Astrocyte (in vitro differentiated cells and primary cell): ENCODE measurements around the gene GMCL2. TPM values are rescaled to one million over a fixed set of nuclear protein-coding genes. Genes with fewer than 3 reads are reported as not detected.
A peak's percentile ranks its signal among the peaks of the same experiment; 100 is the strongest.

Experiments
- DNase-seq: peaks from one replicate; pipeline ENCODE4 v3.0.0-alpha.2; 2010; ENCODE audit warnings: low read depth
- FAIRE-seq: peaks from 2 replicates; lab custom pipeline; 2011; peaks lifted over from hg19 to GRCh38; lab: Jason Lieb, UNC
- H2AFZ ChIP-seq: 2 replicates; pipeline ENCODE4 v1.6.0; 2012; ENCODE audit warnings: low read depth, low read length, inconsistent platforms
- H3K27ac ChIP-seq: 2 replicates; pipeline ENCODE4 v1.5.1; 2011; ENCODE audit warnings: low read depth, low read length, inconsistent platforms
- H3K27me3 ChIP-seq: 2 replicates; pipeline ENCODE4 v1.6.0; 2011; ENCODE audit warnings: low read length, inconsistent platforms; ENCODE audit not compliant: insufficient read depth
- H3K36me3 ChIP-seq: 2 replicates; pipeline ENCODE4 v1.5.1; 2011; ENCODE audit warnings: low read length, inconsistent platforms; ENCODE audit not compliant: insufficient read depth
- H3K4me1 ChIP-seq: 2 replicates; pipeline ENCODE4 v1.5.1; 2011; ENCODE audit warnings: low read length, inconsistent platforms; ENCODE audit not compliant: insufficient read depth
- H3K4me2 ChIP-seq: 2 replicates; pipeline ENCODE4 v1.6.0; 2012; ENCODE audit warnings: low read length, inconsistent platforms
- H3K4me3 ChIP-seq: 2 replicates; pipeline ENCODE4 v1.5.1; 2011; ENCODE audit warnings: low read depth, mild to moderate bottlenecking, low read length, inconsistent platforms; ENCODE audit not compliant: insufficient read depth
- H3K79me2 ChIP-seq: 2 replicates; pipeline ENCODE4 v1.6.0; 2012; ENCODE audit warnings: mild to moderate bottlenecking, low read length, inconsistent platforms; ENCODE audit not compliant: insufficient read depth
- H3K9ac ChIP-seq: 2 replicates; pipeline ENCODE4 v1.6.0; 2012; ENCODE audit warnings: mild to moderate bottlenecking, low read length, inconsistent platforms
- H3K9me3 ChIP-seq: 2 replicates; pipeline ENCODE4 v1.5.1; 2012; ENCODE audit warnings: low read depth, mild to moderate bottlenecking, low read length, inconsistent platforms; ENCODE audit not compliant: insufficient read depth
- H4K20me1 ChIP-seq: 2 replicates; pipeline ENCODE4 v1.6.0; 2012; ENCODE audit warnings: low read length, inconsistent platforms; ENCODE audit not compliant: insufficient read depth
- H3K27ac Mint-ChIP-seq: one replicate; pipeline ENCODE4 v1.8.0; 2021; ENCODE audit warnings: mild to moderate bottlenecking, mixed read lengths; ENCODE audit not compliant: unreplicated experiment
- H3K27me3 Mint-ChIP-seq: one replicate; pipeline ENCODE4 v1.8.0; 2021; ENCODE audit warnings: low read depth, mixed read lengths; ENCODE audit not compliant: unreplicated experiment
- H3K36me3 Mint-ChIP-seq: one replicate; pipeline ENCODE4 v1.8.0; 2021; ENCODE audit warnings: low read depth, mixed read lengths; ENCODE audit not compliant: unreplicated experiment
- H3K4me1 Mint-ChIP-seq: one replicate; pipeline ENCODE4 v1.8.0; 2021; ENCODE audit warnings: low read depth, mixed read lengths; ENCODE audit not compliant: unreplicated experiment
- H3K4me3 Mint-ChIP-seq: one replicate; pipeline ENCODE4 v1.8.0; 2021; ENCODE audit warnings: mild to moderate bottlenecking, moderate library complexity, mixed read lengths; ENCODE audit not compliant: unreplicated experiment
- H3K9me3 Mint-ChIP-seq: one replicate; pipeline ENCODE4 v1.8.0; 2021; ENCODE audit warnings: mild to moderate bottlenecking, mixed read lengths; ENCODE audit not compliant: unreplicated experiment
- CTCF ChIP-seq: IDR thresholded peaks from 2 replicates; pipeline ENCODE4 v1.5.1; 2011; ENCODE audit warnings: low read depth, mild to moderate bottlenecking, inconsistent platforms, low read length, moderate library complexity; ENCODE audit not compliant: insufficient read depth
- EZH2 ChIP-seq: IDR thresholded peaks from 2 replicates; pipeline ENCODE4 v1.6.1; 2012; ENCODE audit warnings: mild to moderate bottlenecking, low read length, inconsistent platforms; ENCODE audit not compliant: insufficient read depth
- total RNA-seq: library from RNA; stranded (reverse); gene quantifications from 2 replicates; pipeline ENCODE4 v1.2.1, GENCODE V29; 2021

GMCL2 gene
- total RNA-seq, 1 donor from 2014 or later: not detected

GRCh38 chr5:178149199-178149932 lies 37.8 kb downstream of the GMCL2 start:
- no peak for FAIRE-seq
- Histone ChIP-seq H3K27ac (no peak overlapping the region), H4K20me1 (peaks cover 34% of the 10 kb centered on the region), H3K9ac (no peak overlapping the region), H3K27me3 (no peaks in the 10 kb centered on the region), H3K4me3 (no peak overlapping the region), H2AFZ (no peak overlapping the region), H3K4me1 (peaks cover 9% of the 10 kb centered on the region), H3K36me3 (peaks cover 39% of the 10 kb centered on the region), H3K9me3 (no peaks in the 10 kb centered on the region), H3K4me2 (no peak overlapping the region), H3K79me2 (peaks cover 25% of the 10 kb centered on the region)
- Mint-ChIP-seq H3K4me1 (peaks cover 10% of the 10 kb centered on the region), H3K27me3 (no peaks in the 10 kb centered on the region), H3K4me3 (no peak overlapping the region), H3K36me3 (peaks cover 14% of the 10 kb centered on the region), H3K27ac (no peak overlapping the region), H3K9me3 (no peaks in the 10 kb centered on the region)
- DNase-seq: peak; percentile 22
- TF ChIP-seq EZH2: no peak
- no peak for TF ChIP-seq CTCF

GRCh38 chr5:178147406-178147805 lies 39.8 kb downstream of the GMCL2 start:
- H3K9me3 Mint-ChIP-seq: no peaks in the 10 kb centered on the region
- H3K4me3 Mint-ChIP-seq: no peak overlapping the region
- no peak overlapping the region for H3K27ac Mint-ChIP-seq
- no peaks in the 10 kb centered on the region for H3K27me3 Mint-ChIP-seq
- H3K9me3 ChIP-seq: no peaks in the 10 kb centered on the region
- TF ChIP-seq CTCF (no peak), EZH2 (no peak)
- H3K4me1 Mint-ChIP-seq: peaks cover 5% of the 10 kb centered on the region
- no peak overlapping the region for H3K27ac ChIP-seq
- H3K36me3 Mint-ChIP-seq: peaks cover 15% of the 10 kb centered on the region
- peaks cover 12% of the 10 kb centered on the region for H3K79me2 ChIP-seq
- H3K36me3 ChIP-seq: peaks cover 46% of the 10 kb centered on the region
- H3K9ac ChIP-seq: no peak overlapping the region
- no peak overlapping the region for H3K4me2 ChIP-seq
- no peaks in the 10 kb centered on the region for H3K27me3 ChIP-seq
- H4K20me1 ChIP-seq: peaks cover 34% of the 10 kb centered on the region
- DNase-seq (no peak), FAIRE-seq (no peak)
- no peak overlapping the region for H2AFZ ChIP-seq
- no peak overlapping the region for H3K4me3 ChIP-seq
- peaks cover 1% of the 10 kb centered on the region for H3K4me1 ChIP-seq
